ENCODE results near the gene TLX1. TPM values are rescaled to one million over a fixed set of nuclear protein-coding genes. Genes with fewer than 3 reads are reported as not detected.

TLX1 gene
- total RNA-seq, 1 donor from 2014 or later = not detected

DNA sequence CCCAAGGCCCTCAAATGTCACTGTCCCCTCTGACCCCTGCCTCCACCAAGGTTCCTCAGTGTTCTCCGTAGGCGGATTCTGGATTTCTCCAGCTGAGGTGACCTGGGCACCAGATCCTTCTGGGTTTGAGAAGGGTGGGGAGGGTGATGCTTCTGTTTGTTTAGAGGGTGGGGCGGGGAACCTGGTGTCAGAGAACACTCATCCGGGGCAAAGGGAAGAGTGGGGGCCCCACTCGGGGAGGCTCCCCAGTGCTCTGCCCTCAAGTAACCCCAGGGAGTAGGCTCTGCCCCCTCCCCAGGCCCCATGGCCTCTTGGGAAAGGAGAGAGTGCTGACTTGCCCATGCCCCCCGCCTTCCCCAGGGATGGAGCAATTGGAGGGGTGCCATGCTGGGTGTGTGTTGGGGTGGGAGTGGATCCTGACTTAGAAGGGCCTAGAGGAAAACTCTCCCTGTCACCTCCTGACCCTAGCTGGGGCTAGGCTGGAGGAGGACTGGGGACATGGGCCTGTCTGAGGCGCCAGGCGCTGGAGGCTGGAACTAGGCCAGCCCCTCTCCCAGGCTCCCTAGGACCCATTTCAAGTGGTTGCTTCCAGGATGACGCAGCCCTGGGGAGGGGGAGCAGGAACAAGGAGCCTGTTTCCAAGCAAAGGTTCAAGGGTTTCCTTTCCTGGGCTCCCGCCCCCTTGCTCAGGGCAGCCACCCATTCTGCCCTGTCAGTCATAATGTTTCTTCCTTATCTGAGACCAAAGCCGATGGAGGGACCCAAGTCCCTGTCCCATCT is 41.4 kb upstream of the TLX1 start:
- CTCF ChIA-PET = interaction anchor here (2.6 to 13.5 kb wide), 2 partner anchors 51 to 52 kb away, joined by 6 to 275 read pairs; no protein-coding TSS in a partner anchor
- H3K27me3 Mint-ChIP-seq = peaks cover 67% of the 10 kb centered on the region
- H3K9me3 Mint-ChIP-seq = no peaks in the 10 kb centered on the region

DNA sequence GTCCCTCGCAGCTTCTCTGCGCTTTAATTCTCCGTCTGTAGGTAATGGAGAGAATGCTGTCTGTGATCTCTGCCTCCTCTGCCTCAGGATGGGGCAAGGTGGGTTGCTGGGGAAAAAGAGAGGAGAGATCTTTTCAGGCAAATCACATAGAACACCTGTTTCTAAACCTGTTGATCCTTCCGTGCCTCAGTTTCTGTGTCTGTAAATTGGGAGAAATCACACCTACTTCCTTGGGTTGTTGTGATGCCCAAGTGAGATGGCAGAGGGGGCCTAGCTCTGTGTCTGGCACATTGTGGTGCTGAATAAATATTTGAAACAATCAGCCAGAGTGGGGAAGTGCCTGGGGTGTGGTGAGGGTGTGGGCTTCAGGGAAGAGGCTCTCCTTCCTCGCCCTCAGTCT is 40.5 kb upstream of the TLX1 start:
- no peaks in the 10 kb centered on the region for H3K4me1 Mint-ChIP-seq
- no peak overlapping the region for H3K4me3 Mint-ChIP-seq
- TF ChIP-seq, protein P1, sequence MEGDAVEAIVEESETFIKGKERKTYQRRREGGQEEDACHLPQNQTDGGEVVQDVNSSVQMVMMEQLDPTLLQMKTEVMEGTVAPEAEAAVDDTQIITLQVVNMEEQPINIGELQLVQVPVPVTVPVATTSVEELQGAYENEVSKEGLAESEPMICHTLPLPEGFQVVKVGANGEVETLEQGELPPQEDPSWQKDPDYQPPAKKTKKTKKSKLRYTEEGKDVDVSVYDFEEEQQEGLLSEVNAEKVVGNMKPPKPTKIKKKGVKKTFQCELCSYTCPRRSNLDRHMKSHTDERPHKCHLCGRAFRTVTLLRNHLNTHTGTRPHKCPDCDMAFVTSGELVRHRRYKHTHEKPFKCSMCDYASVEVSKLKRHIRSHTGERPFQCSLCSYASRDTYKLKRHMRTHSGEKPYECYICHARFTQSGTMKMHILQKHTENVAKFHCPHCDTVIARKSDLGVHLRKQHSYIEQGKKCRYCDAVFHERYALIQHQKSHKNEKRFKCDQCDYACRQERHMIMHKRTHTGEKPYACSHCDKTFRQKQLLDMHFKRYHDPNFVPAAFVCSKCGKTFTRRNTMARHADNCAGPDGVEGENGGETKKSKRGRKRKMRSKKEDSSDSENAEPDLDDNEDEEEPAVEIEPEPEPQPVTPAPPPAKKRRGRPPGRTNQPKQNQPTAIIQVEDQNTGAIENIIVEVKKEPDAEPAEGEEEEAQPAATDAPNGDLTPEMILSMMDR (IDR thresholded peaks at IDR 0.05) = no peak
- POLR2A ChIA-PET = no interaction called here
- peaks cover 68% of the 10 kb centered on the region for H3K27me3 Mint-ChIP-seq
- CTCF ChIA-PET = interaction anchor here (13.5 kb wide), 1 partner anchor 51 kb away, joined by 275 read pairs; no protein-coding TSS in a partner anchor
- H3K27ac Mint-ChIP-seq = no peak overlapping the region
- DNase-seq (no peak), ATAC-seq (ENCODE audit: low read depth) (no peak)
- no peaks in the 10 kb centered on the region for H3K9me3 Mint-ChIP-seq
- H3K36me3 Mint-ChIP-seq (ENCODE audit: low read depth) = no peaks in the 10 kb centered on the region
- intact Hi-C loops (cut with micrococcal nuclease) = no loop called here

More for the DNA sequence above, 41.4 kb upstream of the TLX1 start:
- H3K4me1 Mint-ChIP-seq = no peaks in the 10 kb centered on the region
- intact Hi-C loops (cut with micrococcal nuclease) = no loop called here
- no peak for DNase-seq
- POLR2A ChIA-PET = no interaction called here
- no peak for ATAC-seq (ENCODE audit: low read depth)
- H3K4me3 Mint-ChIP-seq = no peak overlapping the region
- no peaks in the 10 kb centered on the region for H3K36me3 Mint-ChIP-seq (ENCODE audit: low read depth)
- TF ChIP-seq, protein P1 (IDR thresholded peaks at IDR 0.05) = no peak
- H3K27ac Mint-ChIP-seq = no peak overlapping the region

DNA sequence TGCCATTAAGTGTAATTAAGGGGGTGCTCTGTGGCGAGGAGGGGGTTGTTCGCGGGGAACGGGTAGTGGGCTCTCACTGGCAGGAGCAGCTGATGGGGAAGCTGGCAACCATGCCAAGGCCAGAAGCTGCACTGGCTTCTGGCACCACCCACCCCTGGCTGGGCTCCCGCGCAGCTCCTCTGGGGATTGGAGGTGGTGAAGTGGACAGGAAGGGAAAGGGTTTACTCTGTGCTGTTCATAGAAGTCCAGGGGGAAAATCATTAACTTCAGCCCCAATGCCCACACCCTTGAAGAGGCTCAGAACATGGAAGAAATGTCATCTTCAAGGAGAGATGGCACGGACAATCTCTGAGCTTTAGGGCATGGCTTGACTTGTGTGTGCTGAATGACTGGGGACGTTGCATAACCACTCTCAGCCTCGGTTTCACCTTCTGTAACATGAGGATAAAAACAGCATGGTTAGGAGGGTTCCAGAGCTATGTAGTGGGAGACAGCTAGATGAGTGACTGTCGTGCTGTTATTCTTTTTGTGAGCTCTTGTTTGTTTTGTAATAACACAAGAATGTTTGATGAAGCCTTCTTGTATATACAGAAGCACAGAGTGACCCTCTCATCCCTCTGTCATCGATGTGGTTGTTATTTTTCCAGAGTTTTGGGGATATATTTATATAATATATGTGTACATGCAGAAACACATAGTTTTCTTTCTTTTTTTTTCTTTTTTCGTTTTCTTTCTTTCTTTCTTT is 39.4 kb upstream of the TLX1 start:
- TF ChIP-seq, protein P1 (IDR thresholded peaks at IDR 0.05) = no peak
- Mint-ChIP-seq H3K27me3 (peaks cover 61% of the 10 kb centered on the region), H3K4me3 (no peak overlapping the region), H3K36me3 (ENCODE audit: low read depth) (no peaks in the 10 kb centered on the region), H3K9me3 (no peaks in the 10 kb centered on the region), H3K27ac (no peak overlapping the region), H3K4me1 (no peaks in the 10 kb centered on the region)
- ChIA-PET POLR2A (interaction anchor here (0.6 kb wide), 1 partner anchor 81 kb away, joined by 6 read pairs; no protein-coding TSS in a partner anchor), CTCF (interaction anchor here (13.5 kb wide), 1 partner anchor 49 kb away, joined by 275 read pairs; no protein-coding TSS in a partner anchor)
- DNase-seq (no peak), ATAC-seq (ENCODE audit: low read depth) (no peak)
- intact Hi-C loops (cut with micrococcal nuclease) = no loop called here

DNA sequence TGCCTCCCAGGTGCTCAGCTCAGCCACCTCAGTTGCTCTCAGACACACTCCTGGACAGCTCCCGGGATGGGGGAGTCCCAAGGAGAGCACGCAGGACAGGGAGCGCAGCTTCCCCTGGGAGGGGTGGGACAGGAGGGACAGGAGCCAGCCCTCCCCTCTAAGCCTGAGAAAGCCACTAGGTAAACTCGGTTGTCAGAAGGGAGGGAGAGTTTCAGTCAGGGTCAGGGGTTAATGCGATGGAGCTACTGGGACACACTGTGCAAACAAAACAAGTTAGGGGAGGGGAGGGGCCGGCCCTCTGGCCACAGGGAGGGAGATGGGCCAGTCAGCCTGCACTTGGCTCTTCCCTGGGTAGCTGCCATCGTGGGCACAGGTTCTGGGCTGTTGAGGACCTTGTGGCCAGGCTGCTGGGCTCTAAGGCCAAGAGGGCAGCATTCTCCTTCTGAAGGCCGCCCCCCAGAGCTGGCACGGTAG is 38.2 kb upstream of the TLX1 start:
- Mint-ChIP-seq H3K4me1 (no peaks in the 10 kb centered on the region), H3K27ac (no peak overlapping the region), H3K27me3 (peaks cover 55% of the 10 kb centered on the region), H3K9me3 (no peaks in the 10 kb centered on the region), H3K36me3 (ENCODE audit: low read depth) (no peaks in the 10 kb centered on the region), H3K4me3 (no peak overlapping the region)
- no peak for DNase-seq
- POLR2A ChIA-PET = interaction anchor here (0.6 kb wide), 1 partner anchor 40 kb away, joined by 3 read pairs; no protein-coding TSS in a partner anchor
- no peak for ATAC-seq (ENCODE audit: low read depth)
- TF ChIP-seq, protein P1 (IDR thresholded peaks at IDR 0.05) = no peak
- intact Hi-C loops (cut with micrococcal nuclease) = no loop called here
- CTCF ChIA-PET = interaction anchor here (0.8 to 13.5 kb wide), 2 partner anchors 30 to 48 kb away, joined by 3 to 275 read pairs; no protein-coding TSS in a partner anchor
